T-cell (primary cell): Measurements from ENCODE around the gene CREB1. TPM values are rescaled to one million over a fixed set of nuclear protein-coding genes. Genes with fewer than 3 reads are reported as not detected.

ENCODE experiments used
- ATAC-seq, 4 experiments: fragments of 200-7000 bp in 3 of 4; fragments of 150-1000 bp in 1 of 4; cut with Tn5 transposase; replicated peaks in 1 of 4; 1 replicate in 3 of 4; 2 replicates in 1 of 4; pipeline ENCODE4 v1.10.0; 2021; ENCODE audit warnings: moderate library complexity in 3 of 4, mild to moderate bottlenecking in 2 of 4, moderate number of reproducible peaks in 1 of 4
- CTCF ChIA-PET, 2 donors: fragments of 300-600 bp; sonication (Branson Sonifier 250); formaldehyde crosslinking; loops; one replicate each; lab custom pipeline; 2022; ENCODE audit warnings: antibody characterized with exemption in 2 of 2; lab: Charles Lee
- POLR2A ChIA-PET, 2 donors: fragments of 300-600 bp; sonication (Branson Sonifier 250); formaldehyde crosslinking; loops; one replicate each; lab custom pipeline; 2022; ENCODE audit warnings: antibody characterized with exemption in 2 of 2; lab: Charles Lee
- DNase-seq, 35 experiments: peaks; one replicate each; pipeline versions ENCODE4 v3.0.0 to v3.0.0-alpha.2; 2013 to 2023
- H3K27ac ChIP-seq: one replicate; pipeline ENCODE4 v1.5.1; 2013; ENCODE audit warnings: low read length
- H3K27me3 ChIP-seq, 2 experiments: replicated peaks in 1 of 2; 1 replicate in 1 of 2; 2 replicates in 1 of 2; pipeline versions ENCODE4 v1.6.1 to v1.7.0; 2013; ENCODE audit warnings: low read length in 1 of 2, mixed read lengths in 1 of 2; ENCODE audit not compliant: control insufficient read depth in 2 of 2, insufficient read depth in 2 of 2; ENCODE audit errors: extremely low read depth in 1 of 2
- H3K36me3 ChIP-seq, 2 donors: 1 replicate in 1 of 2; 2 replicates in 1 of 2; pipeline versions ENCODE4 v1.6.1 to v1.7.0; 2013; ENCODE audit warnings: low read length in 1 of 2; ENCODE audit not compliant: control insufficient read depth in 2 of 2, insufficient read depth in 1 of 2; ENCODE audit errors: extremely low read depth in 1 of 2
- H3K4me1 ChIP-seq, 2 experiments: 1 replicate in 1 of 2; 2 replicates in 1 of 2; pipeline versions ENCODE4 v1.6.1 to v1.7.0; 2013; ENCODE audit warnings: low read length in 2 of 2, mixed read lengths in 1 of 2; ENCODE audit not compliant: insufficient read depth in 2 of 2, control insufficient read depth in 1 of 2; ENCODE audit errors: extremely low read depth in 1 of 2
- H3K4me3 ChIP-seq, 2 donors: 1 replicate in 1 of 2; 2 replicates in 1 of 2; pipeline versions ENCODE4 v1.5.1 to v1.7.0; 2013; ENCODE audit warnings: mild to moderate bottlenecking in 2 of 2, low read length in 1 of 2, moderate library complexity in 1 of 2; ENCODE audit not compliant: control insufficient read depth in 1 of 2; ENCODE audit errors: extremely low read depth in 1 of 2
- H3K9me3 ChIP-seq: 2 replicates; pipeline ENCODE4 v1.7.0; 2013
- H3K27ac Mint-ChIP-seq, 2 donors: one replicate each; pipeline ENCODE4 v1.8.0; 2020 to 2021; ENCODE audit warnings: mild to moderate bottlenecking in 2 of 2, mixed read lengths in 2 of 2
- H3K27me3 Mint-ChIP-seq, 2 donors: one replicate each; pipeline ENCODE4 v1.8.0; 2021 to 2022; ENCODE audit warnings: mixed read lengths in 2 of 2
- H3K36me3 Mint-ChIP-seq: one replicate; pipeline ENCODE4 v1.8.0; 2021; ENCODE audit warnings: mixed read lengths
- H3K4me1 Mint-ChIP-seq, 3 donors: one replicate each; pipeline ENCODE4 v1.8.0; 2020 to 2022; ENCODE audit warnings: mixed read lengths in 3 of 3, mild to moderate bottlenecking in 1 of 3
- H3K4me3 Mint-ChIP-seq, 3 donors: one replicate each; pipeline ENCODE4 v1.8.0; 2020 to 2022; ENCODE audit warnings: mild to moderate bottlenecking in 3 of 3, mixed read lengths in 3 of 3, moderate library complexity in 3 of 3
- H3K9me3 Mint-ChIP-seq, 3 donors: one replicate each; pipeline ENCODE4 v1.8.0; 2020 to 2022; ENCODE audit warnings: mixed read lengths in 3 of 3
- WGBS: methylation state at CpG from one replicate; pipeline ENCODE4 v1.1.5; 2013; ENCODE audit warnings: missing lambda C conversion rate; ENCODE audit not compliant: insufficient coverage; 5-methylcytosine and 5-hydroxymethylcytosine counted together
- total RNA-seq, 35 experiments: library from RNA in 6 of 35; stranded (reverse) in 6 of 35; fragments of 120-200 nt in 1 of 35; gene quantifications; one replicate each; pipeline versions ENCODE4 v1.2.1 to v1.2.4 and lab custom pipeline; 2013 to 2026

CREB1 gene
- total RNA-seq, 5 donors from 2014 or later (not counting 1 experiment from before 2014, with no cell fraction given), result 94.0 to 118 (median 100) TPM

DNA sequence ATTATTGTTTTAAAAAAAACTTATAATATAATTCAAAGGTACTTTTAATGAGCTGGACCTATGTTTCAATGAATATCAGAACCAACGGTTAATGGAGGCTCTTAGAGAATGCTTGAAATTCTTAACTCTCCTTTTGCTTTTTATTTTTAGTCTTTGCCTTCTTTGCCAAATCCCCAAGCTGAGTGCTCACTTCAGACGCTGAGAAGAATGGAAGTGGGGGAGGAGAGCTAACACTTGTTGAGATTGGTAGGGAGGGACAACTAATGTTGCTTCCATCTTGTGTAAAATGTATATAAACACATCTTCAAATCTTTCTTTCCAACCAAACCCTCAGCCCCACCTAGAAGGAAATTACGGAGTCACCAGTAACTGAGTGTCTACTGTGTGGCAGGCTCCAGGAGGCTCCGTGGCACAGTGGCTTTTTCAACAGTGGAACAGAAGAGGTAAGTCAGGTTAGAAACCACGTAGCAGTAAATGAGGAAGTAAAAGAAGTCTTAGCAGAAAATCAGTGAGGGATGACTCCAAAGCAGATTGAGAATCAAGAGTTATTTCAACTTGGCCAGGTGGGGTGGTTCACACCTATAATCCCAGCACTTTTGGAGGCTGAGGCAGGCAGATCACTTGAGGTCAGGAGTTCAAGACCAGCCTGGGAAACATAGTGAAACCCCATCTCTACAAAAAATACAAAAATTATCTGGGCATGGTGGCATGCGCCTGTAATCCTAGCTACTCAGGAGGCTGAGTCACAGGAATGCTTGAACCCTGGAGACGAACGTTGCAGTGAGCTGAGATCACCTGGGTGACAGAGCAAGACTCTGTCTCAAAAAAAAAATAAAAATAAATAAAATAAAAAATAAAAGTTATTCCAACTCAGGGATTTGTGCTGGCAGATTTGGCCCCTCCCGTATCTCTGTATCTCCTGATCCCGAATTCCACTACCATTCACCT lies 45.0 kb upstream of the CREB1 start:
- Mint-ChIP-seq H3K27ac (no peak overlapping the region), H3K27me3 (no peaks in the 10 kb centered on the region), H3K4me3 (no peak overlapping the region), H3K9me3 (no peaks in the 10 kb centered on the region), H3K4me1 (peaks cover 17 to 29% (median 18%) of the 10 kb centered on the region in 3 donors), H3K36me3 (no peaks in the 10 kb centered on the region)
- DNase-seq, result no peak
- peaks cover 7 to 8% of the 10 kb centered on the region in 2 experiments for H3K4me1 ChIP-seq
- no peaks in the 10 kb centered on the region for H3K9me3 ChIP-seq
- no peak overlapping the region for H3K27ac ChIP-seq
- no peak overlapping the region for H3K4me3 ChIP-seq
- no peaks in the 10 kb centered on the region for H3K36me3 ChIP-seq
- 53% methylated on average over 2 of the region's 10 CpGs for WGBS
- POLR2A ChIA-PET, result interaction anchor here in 1 of 2 donors (0.6 kb wide), 1 partner anchor 35 kb away, joined by 16 read pairs; no protein-coding TSS in a partner anchor
- ATAC-seq, result no peak
- CTCF ChIA-PET, result interaction anchor here (0.5 to 0.9 kb wide), 3 partner anchors 243 to 684 kb away, joined by 3 to 4 read pairs (median 3); no protein-coding TSS in a partner anchor
- no peaks in the 10 kb centered on the region for H3K27me3 ChIP-seq

DNA sequence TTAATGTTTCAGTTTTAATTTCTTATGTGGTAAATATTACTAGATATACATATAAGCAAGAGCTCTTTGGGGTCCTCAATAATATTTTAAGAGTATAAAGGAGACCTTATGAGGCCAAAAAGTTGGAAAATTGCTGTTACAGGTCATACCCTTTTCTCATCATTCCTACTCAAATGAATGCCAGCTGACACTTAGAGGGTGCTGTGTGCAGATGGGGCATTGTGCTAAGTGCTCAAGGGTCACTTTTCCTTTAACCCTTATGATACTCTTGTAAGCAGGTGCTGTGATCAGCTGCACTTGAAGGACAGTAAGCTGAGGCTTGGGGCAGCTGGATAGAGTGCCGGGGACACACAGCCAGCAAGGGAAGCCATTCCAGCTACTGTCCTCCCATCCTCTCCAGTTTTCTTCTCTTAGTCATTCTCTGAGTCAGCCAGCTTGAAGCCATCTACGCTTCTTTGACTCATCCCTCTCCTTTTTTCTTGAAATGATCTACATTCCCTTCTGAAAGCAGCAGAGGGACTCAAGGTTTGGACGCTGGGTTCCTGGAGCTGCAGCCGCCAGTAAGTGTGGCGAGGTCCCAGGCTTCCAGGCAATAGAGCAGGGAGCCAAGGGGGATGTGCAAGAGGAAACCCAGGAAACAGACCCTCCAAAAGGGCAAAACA lies 42.0 kb upstream of the CREB1 start:
- peaks cover 7% of the 10 kb centered on the region for H3K36me3 Mint-ChIP-seq
- Histone ChIP-seq H3K4me1 (no peaks in the 10 kb centered on the region), H3K27me3 (no peaks in the 10 kb centered on the region), H3K9me3 (no peaks in the 10 kb centered on the region), H3K27ac (no peak overlapping the region), H3K4me3 (no peak overlapping the region), H3K36me3 (no peaks in the 10 kb centered on the region)
- CTCF ChIA-PET, result interaction anchor here in 1 of 2 donors (0.5 kb wide), 1 partner anchor 539 kb away, joined by 4 read pairs; no protein-coding TSS in a partner anchor
- WGBS, result 100% methylated on average over 3 of the region's 5 CpGs
- no peak overlapping the region for H3K4me3 Mint-ChIP-seq
- POLR2A ChIA-PET, result no interaction called here
- DNase-seq (no peak), ATAC-seq (no peak)
- H3K27me3 Mint-ChIP-seq, result no peaks in the 10 kb centered on the region
- H3K9me3 Mint-ChIP-seq, result no peaks in the 10 kb centered on the region
- no peak overlapping the region for H3K27ac Mint-ChIP-seq
- H3K4me1 Mint-ChIP-seq, result peaks cover 0 to 7% (median 0%) of the 10 kb centered on the region in 3 donors

DNA sequence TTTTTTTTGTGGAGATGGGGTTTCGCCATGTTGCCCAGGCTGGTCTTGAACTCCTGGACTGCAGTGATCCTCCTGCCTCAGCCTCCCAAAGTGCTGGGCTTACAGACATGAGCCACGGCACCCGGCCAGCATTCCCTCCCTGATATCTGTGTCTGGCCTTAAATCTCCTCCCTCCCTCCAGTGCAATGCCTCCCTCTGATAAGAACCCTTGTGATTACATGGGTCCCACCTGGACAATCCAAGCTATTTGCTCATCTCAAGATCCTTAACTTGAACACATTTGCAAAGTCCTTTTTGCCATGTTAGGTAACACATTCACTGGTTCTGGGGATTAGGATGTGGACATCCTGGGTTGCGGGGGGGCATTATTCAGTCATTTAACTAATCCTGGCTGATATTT lies 40.5 kb upstream of the CREB1 start:
- H3K4me3 ChIP-seq, result no peak overlapping the region
- H3K27me3 Mint-ChIP-seq, result no peaks in the 10 kb centered on the region
- no peak for DNase-seq
- no peaks in the 10 kb centered on the region for H3K36me3 ChIP-seq
- CTCF ChIA-PET, result no interaction called here
- H3K9me3 ChIP-seq, result no peaks in the 10 kb centered on the region
- H3K4me1 Mint-ChIP-seq, result peaks cover 0 to 5% (median 0%) of the 10 kb centered on the region in 3 donors
- no peak overlapping the region for H3K4me3 Mint-ChIP-seq
- H3K27ac ChIP-seq, result no peak overlapping the region
- H3K27me3 ChIP-seq, result no peaks in the 10 kb centered on the region
- H3K27ac Mint-ChIP-seq, result no peak overlapping the region
- ATAC-seq, result no peak
- WGBS, result 90% methylated on average over 2 of the region's 4 CpGs
- H3K4me1 ChIP-seq, result no peaks in the 10 kb centered on the region
- H3K36me3 Mint-ChIP-seq, result peaks cover 7% of the 10 kb centered on the region
- POLR2A ChIA-PET, result no interaction called here
- no peaks in the 10 kb centered on the region for H3K9me3 Mint-ChIP-seq

DNA sequence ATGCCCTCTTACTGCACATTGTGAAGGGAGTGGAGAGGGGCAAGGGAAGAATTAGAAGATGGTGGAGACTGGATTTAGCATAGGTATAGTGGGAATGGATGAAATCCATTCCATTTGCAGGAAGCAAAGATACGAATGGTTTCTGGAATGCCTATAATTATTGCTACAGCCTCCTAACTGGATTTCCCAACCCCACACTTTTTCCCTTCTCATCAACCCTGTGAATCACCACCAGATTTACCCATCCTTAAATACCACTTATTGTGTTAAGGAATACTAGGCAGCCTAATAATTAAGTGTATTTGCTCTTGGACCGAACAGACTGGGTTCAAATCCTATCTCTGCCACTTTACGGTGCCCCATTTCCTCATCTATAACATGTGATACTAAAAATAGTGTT lies 39.3 kb upstream of the CREB1 start:
- ChIA-PET POLR2A (no interaction called here), CTCF (no interaction called here)
- Mint-ChIP-seq H3K27me3 (no peaks in the 10 kb centered on the region), H3K27ac (no peak overlapping the region), H3K4me1 (no peaks in the 10 kb centered on the region), H3K36me3 (peaks cover 7% of the 10 kb centered on the region), H3K9me3 (no peaks in the 10 kb centered on the region), H3K4me3 (no peak overlapping the region)
- H3K9me3 ChIP-seq, result no peaks in the 10 kb centered on the region
- H3K4me1 ChIP-seq, result no peaks in the 10 kb centered on the region
- H3K27me3 ChIP-seq, result no peaks in the 10 kb centered on the region
- H3K4me3 ChIP-seq, result no peak overlapping the region
- no peak overlapping the region for H3K27ac ChIP-seq
- ATAC-seq, result no peak
- DNase-seq, result no peak
- WGBS, result no CpG with 5 or more reads among the region's 3 CpGs
- no peaks in the 10 kb centered on the region for H3K36me3 ChIP-seq

DNA sequence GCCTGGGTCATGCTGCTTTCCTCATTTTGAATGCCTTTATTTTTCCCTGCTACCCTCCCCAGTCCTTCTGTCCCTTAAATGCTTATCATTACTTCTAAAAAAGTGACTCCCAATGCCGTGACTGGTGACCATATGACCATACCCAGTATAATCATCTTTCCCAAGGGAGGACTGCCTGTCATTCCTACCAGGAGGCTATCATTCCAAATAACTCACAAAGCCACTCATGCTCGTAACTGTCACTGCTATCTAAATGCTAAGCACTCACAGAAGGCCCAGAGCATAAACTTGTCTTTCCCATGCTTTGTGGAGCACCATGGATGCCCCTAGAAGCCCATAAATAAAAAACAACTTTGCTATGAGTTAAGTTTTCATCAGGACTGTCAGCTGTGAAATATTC lies 38.7 kb upstream of the CREB1 start:
- Mint-ChIP-seq H3K9me3 (no peaks in the 10 kb centered on the region), H3K27ac (no peak overlapping the region), H3K4me1 (no peaks in the 10 kb centered on the region), H3K36me3 (peaks cover 7% of the 10 kb centered on the region), H3K4me3 (no peak overlapping the region), H3K27me3 (no peaks in the 10 kb centered on the region)
- WGBS, result 73% methylated on average over 1 of the region's 2 CpGs
- Histone ChIP-seq H3K9me3 (no peaks in the 10 kb centered on the region), H3K27ac (no peak overlapping the region), H3K36me3 (no peaks in the 10 kb centered on the region), H3K4me3 (no peak overlapping the region), H3K27me3 (no peaks in the 10 kb centered on the region), H3K4me1 (no peaks in the 10 kb centered on the region)
- DNase-seq (no peak), ATAC-seq (no peak)
- CTCF ChIA-PET, result no interaction called here
- POLR2A ChIA-PET, result no interaction called here

DNA sequence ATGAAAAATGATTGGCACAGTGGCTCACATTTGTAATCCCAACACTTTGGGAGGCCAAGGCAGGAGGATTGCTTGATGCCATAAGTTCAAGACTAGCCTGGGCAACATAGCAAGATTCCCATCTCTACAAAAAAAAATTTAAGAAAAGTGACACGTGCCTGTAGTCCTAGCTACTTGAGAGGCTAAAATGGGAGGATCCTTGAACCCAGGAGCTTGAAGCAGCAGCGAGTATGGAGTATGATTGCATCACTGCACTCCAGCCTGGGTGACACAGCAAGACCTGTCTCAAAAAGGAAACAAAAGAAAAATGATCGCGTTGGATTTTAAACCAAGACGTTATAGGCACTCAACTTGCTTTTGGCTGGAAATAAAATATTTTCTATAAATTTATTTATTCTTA lies 37.8 kb upstream of the CREB1 start:
- Histone ChIP-seq H3K4me3 (no peak overlapping the region), H3K4me1 (no peaks in the 10 kb centered on the region), H3K9me3 (no peaks in the 10 kb centered on the region), H3K27ac (no peak overlapping the region), H3K36me3 (no peaks in the 10 kb centered on the region), H3K27me3 (no peaks in the 10 kb centered on the region)
- 71% methylated on average over 1 of the region's 5 CpGs for WGBS
- Mint-ChIP-seq H3K4me3 (no peak overlapping the region), H3K36me3 (peaks cover 7% of the 10 kb centered on the region), H3K27ac (no peak overlapping the region), H3K9me3 (no peaks in the 10 kb centered on the region), H3K27me3 (no peaks in the 10 kb centered on the region), H3K4me1 (no peaks in the 10 kb centered on the region)
- CTCF ChIA-PET, result no interaction called here
- POLR2A ChIA-PET, result no interaction called here
- DNase-seq (no peak), ATAC-seq (no peak)
